Mucosa of descending colon (tissue), 3 donors: ENCODE data around the gene RANBP17. TPM values are rescaled to one million over a fixed set of nuclear protein-coding genes. Genes with fewer than 3 reads are reported as not detected.
"Not testable (repeated sequence)": the region's sequence is repeated elsewhere in the genome, so short reads cannot be mapped to it uniquely, and the experiment has no call there.

Source experiments
- ATAC-seq: fragments of 200-7000 bp; cut with Tn5 transposase; one replicate; pipeline ENCODE4 v1.9.1; 2020; ENCODE audit warnings: mild to moderate bottlenecking, moderate library complexity
- DNase-seq, 3 donors: peaks; one replicate each; pipeline ENCODE4 v3.0.0-alpha.2; 2020
- H3K36me3 ChIP-seq: fragments of 200-600 bp; one replicate; pipeline ENCODE4 v1.8.0; 2021; ENCODE audit warnings: low read depth, mild to moderate bottlenecking
- H3K4me1 ChIP-seq: fragments of 200-600 bp; one replicate; pipeline ENCODE4 v1.8.0; 2021; ENCODE audit warnings: low read depth, mild to moderate bottlenecking
- H3K4me3 ChIP-seq: fragments of 200-600 bp; one replicate; pipeline ENCODE4 v1.8.0; 2021; ENCODE audit warnings: mild to moderate bottlenecking
- H3K9me3 ChIP-seq: fragments of 200-600 bp; one replicate; pipeline ENCODE4 v1.8.0; 2021; ENCODE audit warnings: mild to moderate bottlenecking
- intact Hi-C, 2 donors: fragments of 100-400 bp; cut with DNase I in 1 of 2; cut with micrococcal nuclease in 1 of 2; formaldehyde crosslinking; loops; one replicate each; pipeline versions ENCODE4 v1.11.0 to v1.11.1; 2022; cut with DNase I, micrococcal nuclease
- total RNA-seq, 3 donors: library from RNA; stranded (reverse); fragmentation: NEBNext Ultra II Directional in 2 of 3; extraction: Animal tissue kit (Norgen Biotek cat#: 25700) in 2 of 3; gene quantifications; one replicate each; pipeline versions ENCODE4 v1.2.1 to v1.2.4, GENCODE V29; 2021 to 2023
- TF ChIP-seq, protein P1 (sequence below): fragments of 200-600 bp; IDR thresholded peaks from one replicate; pipeline ENCODE4 v1.8.0; 2022; ENCODE audit warnings: antibody characterized with exemption, mild to moderate bottlenecking
- donor health status: DM: no; HTN: no; CAD: no; lungs with moderate emphysema.
- donor health status: DM: no; HTN: no; CAD: no.
- donor health status: DM: no; HTN: yes; CAD: no.

Gene RANBP17
- total RNA-seq, 3 donors from 2014 or later = 11.7 to 19.7 (median 13.4) TPM

DNA sequence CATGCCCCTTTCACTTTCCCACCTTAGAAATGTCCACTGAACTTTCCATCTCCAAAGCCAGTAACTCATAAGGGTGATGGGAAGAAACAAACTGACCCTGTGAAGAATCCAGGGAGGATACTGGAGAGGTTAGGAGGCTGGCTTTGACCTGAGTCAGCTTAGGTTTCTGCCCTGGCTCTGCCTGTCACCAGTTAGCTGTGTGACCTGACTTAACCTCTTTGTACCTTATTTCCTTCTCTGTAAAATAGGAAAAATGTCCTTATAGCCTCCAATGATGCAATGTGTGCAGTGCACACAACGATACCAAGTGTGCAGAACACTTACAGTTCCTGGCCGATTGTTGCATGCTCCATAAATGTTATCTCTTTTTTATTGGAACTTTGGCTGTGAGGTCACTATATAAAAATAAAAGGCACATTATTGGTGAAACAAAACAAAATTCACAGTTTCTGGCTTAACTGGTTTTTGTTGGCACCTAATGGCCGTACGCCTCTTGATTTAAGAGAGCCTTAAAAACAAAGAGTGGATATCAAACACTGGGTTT lies 40.5 kb upstream of the RANBP17 start:
- Histone ChIP-seq H3K4me1 (no peaks in the 10 kb centered on the region), H3K36me3 (no peaks in the 10 kb centered on the region), H3K9me3 (no peaks in the 10 kb centered on the region), H3K4me3 (no peak overlapping the region)
- DNase-seq (peak in 1 of 3 donors; percentile 2), ATAC-seq (peak; percentile 96)
- TF ChIP-seq, protein P1, sequence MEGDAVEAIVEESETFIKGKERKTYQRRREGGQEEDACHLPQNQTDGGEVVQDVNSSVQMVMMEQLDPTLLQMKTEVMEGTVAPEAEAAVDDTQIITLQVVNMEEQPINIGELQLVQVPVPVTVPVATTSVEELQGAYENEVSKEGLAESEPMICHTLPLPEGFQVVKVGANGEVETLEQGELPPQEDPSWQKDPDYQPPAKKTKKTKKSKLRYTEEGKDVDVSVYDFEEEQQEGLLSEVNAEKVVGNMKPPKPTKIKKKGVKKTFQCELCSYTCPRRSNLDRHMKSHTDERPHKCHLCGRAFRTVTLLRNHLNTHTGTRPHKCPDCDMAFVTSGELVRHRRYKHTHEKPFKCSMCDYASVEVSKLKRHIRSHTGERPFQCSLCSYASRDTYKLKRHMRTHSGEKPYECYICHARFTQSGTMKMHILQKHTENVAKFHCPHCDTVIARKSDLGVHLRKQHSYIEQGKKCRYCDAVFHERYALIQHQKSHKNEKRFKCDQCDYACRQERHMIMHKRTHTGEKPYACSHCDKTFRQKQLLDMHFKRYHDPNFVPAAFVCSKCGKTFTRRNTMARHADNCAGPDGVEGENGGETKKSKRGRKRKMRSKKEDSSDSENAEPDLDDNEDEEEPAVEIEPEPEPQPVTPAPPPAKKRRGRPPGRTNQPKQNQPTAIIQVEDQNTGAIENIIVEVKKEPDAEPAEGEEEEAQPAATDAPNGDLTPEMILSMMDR = no peak
- intact Hi-C loops = no loop called here

DNA sequence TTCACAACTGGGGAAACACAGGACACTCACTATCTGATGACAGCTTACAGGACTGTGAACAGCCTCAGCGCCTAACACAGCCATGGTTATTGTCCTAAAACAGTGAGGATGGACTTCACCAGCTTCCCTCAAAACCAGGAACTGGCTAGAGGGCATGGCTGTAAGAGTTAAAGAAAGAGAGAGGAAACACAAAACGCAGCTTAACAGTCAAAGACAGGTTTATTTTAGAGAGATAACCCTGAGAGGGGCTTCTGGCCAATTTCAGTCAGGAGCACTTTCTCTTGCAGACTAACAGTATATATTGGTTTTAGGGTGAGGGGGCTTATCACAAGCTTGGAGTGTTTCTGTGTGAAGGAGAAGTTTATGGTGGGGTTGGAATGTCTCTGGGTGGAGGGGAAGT lies 35.7 kb upstream of the RANBP17 start:
- Histone ChIP-seq H3K36me3 (no peaks in the 10 kb centered on the region), H3K4me1 (no peaks in the 10 kb centered on the region), H3K9me3 (no peaks in the 10 kb centered on the region), H3K4me3 (no peak overlapping the region)
- TF ChIP-seq, protein P1 = no peak
- intact Hi-C loops = no loop called here
- DNase-seq (no peak), ATAC-seq (no peak)

DNA sequence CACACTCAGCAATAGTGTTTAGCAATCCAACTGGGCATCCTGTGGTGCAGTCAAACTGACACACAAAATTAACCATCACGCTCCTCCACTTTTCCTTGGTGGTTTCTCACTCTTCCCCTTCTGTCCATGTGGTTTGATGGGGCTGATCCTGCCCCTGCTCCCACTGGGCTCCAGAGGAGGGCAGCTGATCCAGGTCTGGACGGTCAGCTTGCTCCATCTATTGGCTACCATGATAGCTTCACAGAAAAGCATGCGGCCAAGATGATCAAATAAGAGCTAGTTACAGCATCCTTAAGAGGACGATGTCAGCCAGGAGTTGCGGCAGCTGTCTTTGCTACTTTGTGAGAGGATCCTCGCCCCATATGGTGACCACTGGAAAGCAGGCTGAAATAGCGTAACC lies 29.6 kb upstream of the RANBP17 start:
- intact Hi-C loops = no loop called here
- Histone ChIP-seq H3K4me1 (no peaks in the 10 kb centered on the region), H3K36me3 (no peaks in the 10 kb centered on the region), H3K4me3 (no peak overlapping the region), H3K9me3 (no peaks in the 10 kb centered on the region)
- TF ChIP-seq, protein P1 = no peak
- DNase-seq (no peak), ATAC-seq (no peak)

DNA sequence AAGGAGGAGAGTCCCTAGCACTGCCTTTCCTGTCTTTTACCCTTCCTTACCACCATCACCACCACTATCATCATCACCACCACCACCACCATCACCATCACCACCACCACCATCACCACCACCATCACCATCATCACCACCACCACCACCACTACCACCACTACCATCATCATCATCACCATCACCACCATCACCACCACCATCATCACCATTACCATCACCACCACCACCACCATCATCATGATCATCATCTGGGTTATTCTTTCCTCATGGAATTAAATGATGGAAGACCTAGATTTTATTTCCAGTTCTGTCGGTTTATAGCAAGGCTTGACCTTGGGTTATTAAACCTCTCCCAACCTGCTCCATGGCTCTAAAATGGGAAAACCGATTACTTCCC lies 27.8 kb upstream of the RANBP17 start:
- intact Hi-C loops, ATAC-seq, H3K36me3 ChIP-seq, DNase-seq, H3K4me3 ChIP-seq, H3K9me3 ChIP-seq, H3K4me1 ChIP-seq: not testable (repeated sequence)

DNA sequence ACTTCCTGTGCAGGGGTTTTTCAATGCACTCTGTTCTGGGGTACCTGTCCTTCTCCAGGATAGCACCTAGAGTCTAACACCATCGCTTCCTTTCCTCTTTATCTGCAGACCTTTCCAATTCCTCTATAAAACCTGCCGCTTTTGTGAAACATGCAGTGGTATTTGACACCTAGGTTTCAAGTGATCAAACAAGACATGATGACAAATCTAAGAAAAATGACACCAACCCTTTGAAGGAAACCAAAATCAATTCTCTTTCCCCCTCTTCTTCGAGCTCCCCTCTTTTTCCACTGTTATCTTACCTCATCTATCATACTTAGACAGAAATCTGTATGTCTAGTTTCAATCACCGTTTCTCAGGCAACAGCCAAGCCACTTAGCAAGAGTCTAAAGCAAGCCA lies 25.6 kb upstream of the RANBP17 start:
- Histone ChIP-seq H3K4me3 (no peak overlapping the region), H3K36me3 (no peaks in the 10 kb centered on the region), H3K4me1 (no peaks in the 10 kb centered on the region), H3K9me3 (no peaks in the 10 kb centered on the region)
- DNase-seq = no peak
- no peak for ATAC-seq
- intact Hi-C loops = no loop called here
- TF ChIP-seq, protein P1 = no peak

DNA sequence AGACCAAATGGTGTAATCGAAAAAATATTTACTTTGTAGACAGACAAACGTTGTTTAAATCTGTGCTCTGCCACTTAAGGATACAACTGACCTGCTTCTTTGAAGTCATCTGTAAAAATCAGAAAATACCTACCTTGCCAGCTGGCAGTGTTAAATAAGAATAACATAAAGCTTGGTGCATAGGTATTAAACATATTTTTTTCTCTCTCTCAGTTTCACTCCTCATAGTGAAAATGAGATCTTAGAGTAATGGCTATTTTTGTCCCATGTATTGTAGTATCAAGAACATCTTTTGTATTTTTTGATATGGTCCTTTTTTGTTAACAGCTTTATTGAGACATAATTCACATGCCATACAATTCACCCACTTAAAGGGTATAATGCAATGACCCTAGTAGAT lies 17.9 kb upstream of the RANBP17 start:
- H3K4me1 ChIP-seq = no peaks in the 10 kb centered on the region
- H3K4me3 ChIP-seq = no peak overlapping the region
- DNase-seq (no peak), ATAC-seq (no peak)
- intact Hi-C loops = no loop called here
- no peaks in the 10 kb centered on the region for H3K36me3 ChIP-seq
- H3K9me3 ChIP-seq = no peaks in the 10 kb centered on the region
- TF ChIP-seq, protein P1 = no peak
